ENCODE data around the gene C1RL. TPM values are rescaled to one million over a fixed set of nuclear protein-coding genes. Genes with fewer than 3 reads are reported as not detected.

The C1RL gene
- total RNA-seq, 4 donors from 2014 or later, result 66.2 to 114 (median 95.8) TPM

GRCh38 chr12:7114008-7114407, 5.0 kb upstream of the C1RL start:
- no peak for TF ChIP-seq CTCF (IDR thresholded peaks at IDR 0.05; ENCODE audit: low read depth)

DNA sequence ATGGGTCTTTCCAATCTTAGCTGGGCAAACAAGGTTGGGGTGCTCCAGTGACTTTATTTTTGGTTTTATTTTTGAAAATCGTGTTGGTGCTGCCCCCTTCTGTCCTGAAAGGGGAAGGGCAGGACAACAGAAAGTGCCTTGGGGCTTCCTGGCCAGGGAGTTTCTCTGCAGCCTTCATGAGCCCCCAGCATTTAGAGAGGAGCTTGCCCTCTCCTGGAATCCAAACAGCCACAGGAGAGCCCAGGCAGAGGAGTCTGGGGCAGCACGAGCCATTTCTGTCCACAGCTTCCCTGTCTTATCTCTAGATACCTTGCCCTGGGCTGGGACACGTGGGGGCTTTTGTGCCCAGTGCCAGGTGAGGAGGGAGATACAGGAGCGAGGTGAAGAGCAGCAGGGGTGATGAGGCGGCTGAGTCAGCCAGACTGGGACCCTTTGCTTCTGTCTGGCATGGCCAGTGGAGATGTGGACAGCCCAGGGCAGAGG, 4.4 kb upstream of the C1RL start:
- TF ChIP-seq CTCF (IDR thresholded peaks at IDR 0.05; ENCODE audit: low read depth), result no peak

DNA sequence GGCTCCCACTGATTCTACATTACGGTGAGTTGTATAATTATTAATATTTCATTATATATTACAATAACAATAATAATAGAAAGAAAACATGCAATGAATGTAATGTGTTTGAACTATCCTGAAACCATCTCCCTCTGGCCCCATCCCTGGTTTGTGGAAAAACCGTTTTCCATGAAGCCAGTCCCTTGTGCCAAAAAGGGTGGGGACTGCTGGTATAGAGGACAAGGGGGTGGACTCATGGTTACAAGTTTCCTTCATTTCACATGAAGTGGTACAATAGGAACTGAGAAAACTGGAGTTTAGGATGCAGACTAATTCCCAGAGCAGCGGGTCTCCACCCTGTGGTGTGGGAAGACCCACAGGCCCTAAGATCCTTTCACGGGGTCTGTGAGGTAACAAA, 3.0 kb upstream of the C1RL start:
- TF ChIP-seq CTCF (IDR thresholded peaks at IDR 0.05; ENCODE audit: low read depth), result no peak

DNA sequence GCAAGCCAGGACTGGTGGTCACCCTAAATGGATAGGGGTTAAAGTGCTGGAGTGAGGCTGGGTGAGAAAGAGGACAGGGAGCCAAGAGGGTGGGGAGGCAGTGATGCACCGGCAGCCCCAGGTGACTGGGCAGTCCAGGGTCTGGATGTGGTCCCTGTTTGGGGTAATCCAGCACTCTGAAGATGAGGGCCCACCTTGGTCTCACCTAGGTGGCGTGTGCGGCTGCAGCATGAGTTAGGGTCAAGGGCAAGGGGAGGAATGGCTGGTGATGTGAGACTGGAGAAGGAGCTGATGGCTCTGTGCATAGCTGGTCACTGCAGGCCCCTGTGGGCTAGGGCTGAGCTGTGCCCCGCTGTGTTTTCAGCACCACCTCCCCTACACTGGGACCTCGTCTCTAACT, 1.6 kb upstream of the C1RL start:
- TF ChIP-seq CTCF (IDR thresholded peaks at IDR 0.05; ENCODE audit: low read depth), result no peak

- no peak for TF ChIP-seq CTCF (IDR thresholded peaks at IDR 0.05; ENCODE audit: low read depth)
These were observed 532 bp upstream of the C1RL start for GRCh38 chr12:7109572-7109920.

DNA sequence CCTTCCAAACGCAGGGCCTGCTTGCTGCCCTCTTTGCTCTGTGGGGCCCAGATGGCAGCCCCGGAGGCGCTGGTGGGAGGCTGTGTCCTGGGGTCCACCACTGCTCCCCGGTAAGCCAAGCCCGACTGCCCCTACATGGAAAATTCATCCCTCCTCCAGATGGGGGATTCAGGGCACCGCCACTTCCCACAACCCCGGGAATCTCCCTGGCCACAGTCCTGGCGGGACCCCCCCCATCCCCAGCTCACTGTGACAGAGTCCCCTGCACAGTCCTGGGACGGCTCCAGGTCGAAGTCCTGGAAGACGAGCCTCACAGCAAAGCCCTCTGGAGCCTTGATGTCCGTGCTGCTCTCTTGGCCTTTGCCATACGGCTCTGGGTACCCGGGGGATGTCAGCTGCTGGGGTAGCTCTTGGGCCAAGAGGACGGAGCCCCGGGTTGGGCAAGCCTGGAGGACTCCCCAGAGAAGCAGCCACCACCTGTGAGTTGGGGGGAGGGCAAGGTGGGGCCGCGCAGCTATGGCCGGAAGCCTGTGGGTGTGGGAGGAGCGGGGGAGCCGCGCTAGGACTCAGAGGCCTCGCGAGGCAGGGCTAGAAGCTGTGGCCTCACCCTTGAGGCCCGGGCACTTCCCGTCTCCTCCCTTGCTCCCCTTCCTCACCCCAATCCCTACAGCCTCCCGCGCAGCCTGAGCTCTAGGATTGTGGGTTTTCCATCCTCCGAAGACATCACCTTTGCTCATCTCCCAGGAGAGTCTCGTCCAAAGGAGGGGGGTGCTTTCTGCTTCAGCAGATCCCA, 815 bp downstream of the C1RL start:
- no peak for TF ChIP-seq CTCF (IDR thresholded peaks at IDR 0.05; ENCODE audit: low read depth)

DNA sequence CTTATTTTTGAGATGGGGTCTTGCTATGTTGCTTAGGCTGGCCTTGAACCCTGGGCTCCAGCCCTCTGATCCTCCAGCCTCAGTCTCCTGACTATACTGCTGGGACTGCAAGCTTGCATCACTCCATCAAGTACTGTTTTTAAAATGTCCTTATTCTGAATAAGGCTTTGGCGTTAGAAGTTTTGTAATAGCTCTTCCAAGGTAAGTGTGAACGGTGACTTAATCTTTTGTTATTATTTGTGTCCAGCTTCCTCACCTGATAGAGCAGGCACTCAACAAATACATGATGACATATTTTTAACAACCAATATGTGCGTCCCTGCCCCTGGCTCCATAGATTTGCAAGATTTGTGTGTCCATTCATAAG, 1.4 kb downstream of the C1RL start:
- no peak for TF ChIP-seq CTCF (IDR thresholded peaks at IDR 0.05; ENCODE audit: low read depth)
